ENCODE measurements around the gene TOGARAM1.
A peak's percentile ranks its signal among the peaks of the same experiment; 100 is the strongest.
"Not testable (repeated sequence)": the region's sequence is repeated elsewhere in the genome, so short reads cannot be mapped to it uniquely, and the experiment has no call there.

TOGARAM1 gene

GRCh38 chr14:45073231-45073879, 111.4 kb downstream of the TOGARAM1 start:
- no peak for DNase-seq
- in situ Hi-C loops (cut with HindIII; ENCODE audit: low pct_ligation_motif_present, low pct_unique_long_range_greater_than_20kb, low sequenced_read_pairs), result no loop called here

GRCh38 chr14:45078323-45078722, 116.3 kb downstream of the TOGARAM1 start:
- in situ Hi-C loops (cut with HindIII; ENCODE audit: low pct_ligation_motif_present, low pct_unique_long_range_greater_than_20kb, low sequenced_read_pairs), result no loop called here
- no peak for DNase-seq

GRCh38 chr14:45080416-45080968, 118.5 kb downstream of the TOGARAM1 start:
- in situ Hi-C loops (cut with HindIII; ENCODE audit: low pct_ligation_motif_present, low pct_unique_long_range_greater_than_20kb, low sequenced_read_pairs); DNase-seq: not testable (repeated sequence)

- DNase-seq; in situ Hi-C loops (cut with HindIII; ENCODE audit: low pct_ligation_motif_present, low pct_unique_long_range_greater_than_20kb, low sequenced_read_pairs): not testable (repeated sequence)
Observed at GRCh38 chr14:45081096-45081495, 119.1 kb downstream of the TOGARAM1 start.

GRCh38 chr14:45082420-45082819, 120.4 kb downstream of the TOGARAM1 start:
- no peak for DNase-seq
- in situ Hi-C loops (cut with HindIII; ENCODE audit: low pct_ligation_motif_present, low pct_unique_long_range_greater_than_20kb, low sequenced_read_pairs), result no loop called here

GRCh38 chr14:45083617-45083975, 121.6 kb downstream of the TOGARAM1 start:
- in situ Hi-C loops (cut with HindIII; ENCODE audit: low pct_ligation_motif_present, low pct_unique_long_range_greater_than_20kb, low sequenced_read_pairs), result no loop called here
- DNase-seq, result no peak

GRCh38 chr14:45083976-45084722, 122.2 kb downstream of the TOGARAM1 start, which contains the start of gene PRPF39:
Gene PRPF39 (plus strand): TSS chr14:45084116. CDS start chr14:45095240, 11,124 bp downstream.
- in situ Hi-C loops (cut with HindIII; ENCODE audit: low pct_ligation_motif_present, low pct_unique_long_range_greater_than_20kb, low sequenced_read_pairs), result no loop called here

GRCh38 chr14:45084946-45085346, 123.0 kb downstream of the TOGARAM1 start:
- peak; percentile 2 for DNase-seq
- in situ Hi-C loops (cut with HindIII; ENCODE audit: low pct_ligation_motif_present, low pct_unique_long_range_greater_than_20kb, low sequenced_read_pairs), result no loop called here

More at GRCh38 chr14:45083976-45084722, 122.2 kb downstream of the TOGARAM1 start, which contains the start of gene PRPF39:
- peak; percentile 91 for DNase-seq

- in situ Hi-C loops (cut with HindIII; ENCODE audit: low pct_ligation_motif_present, low pct_unique_long_range_greater_than_20kb, low sequenced_read_pairs), result no loop called here
- DNase-seq, result no peak
Observed at GRCh38 chr14:45089813-45090212, 127.8 kb downstream of the TOGARAM1 start.

GRCh38 chr14:45091710-45092109, 129.7 kb downstream of the TOGARAM1 start:
- DNase-seq, result no peak
- in situ Hi-C loops (cut with HindIII; ENCODE audit: low pct_ligation_motif_present, low pct_unique_long_range_greater_than_20kb, low sequenced_read_pairs), result no loop called here

- DNase-seq, result no peak
- in situ Hi-C loops (cut with HindIII; ENCODE audit: low pct_ligation_motif_present, low pct_unique_long_range_greater_than_20kb, low sequenced_read_pairs), result no loop called here
Observed at GRCh38 chr14:45094275-45094674, 132.3 kb downstream of the TOGARAM1 start.

GRCh38 chr14:45095143-45095542, 133.2 kb downstream of the TOGARAM1 start:
- in situ Hi-C loops (cut with HindIII; ENCODE audit: low pct_ligation_motif_present, low pct_unique_long_range_greater_than_20kb, low sequenced_read_pairs), result no loop called here
- DNase-seq, result no peak

GRCh38 chr14:45096218-45096617, 134.2 kb downstream of the TOGARAM1 start:
- in situ Hi-C loops (cut with HindIII; ENCODE audit: low pct_ligation_motif_present, low pct_unique_long_range_greater_than_20kb, low sequenced_read_pairs), result no loop called here
- no peak for DNase-seq

GRCh38 chr14:45103806-45104205, 141.8 kb downstream of the TOGARAM1 start:
- in situ Hi-C loops (cut with HindIII; ENCODE audit: low pct_ligation_motif_present, low pct_unique_long_range_greater_than_20kb, low sequenced_read_pairs), result no loop called here
- no peak for DNase-seq

GRCh38 chr14:45104561-45104960, 142.6 kb downstream of the TOGARAM1 start:
- in situ Hi-C loops (cut with HindIII; ENCODE audit: low pct_ligation_motif_present, low pct_unique_long_range_greater_than_20kb, low sequenced_read_pairs), result no loop called here
- no peak for DNase-seq

- in situ Hi-C loops (cut with HindIII; ENCODE audit: low pct_ligation_motif_present, low pct_unique_long_range_greater_than_20kb, low sequenced_read_pairs), result no loop called here
- no peak for DNase-seq
Observed at GRCh38 chr14:45112896-45113781, 151.1 kb downstream of the TOGARAM1 start.

GRCh38 chr14:45114327-45114726, 152.3 kb downstream of the TOGARAM1 start:
- in situ Hi-C loops (cut with HindIII; ENCODE audit: low pct_ligation_motif_present, low pct_unique_long_range_greater_than_20kb, low sequenced_read_pairs), result no loop called here
- DNase-seq, result no peak

- in situ Hi-C loops (cut with HindIII; ENCODE audit: low pct_ligation_motif_present, low pct_unique_long_range_greater_than_20kb, low sequenced_read_pairs), result no loop called here
Observed at GRCh38 chr14:45118594-45118993, 156.6 kb downstream of the TOGARAM1 start.

GRCh38 chr14:45120096-45120495, 158.1 kb downstream of the TOGARAM1 start:
- in situ Hi-C loops (cut with HindIII; ENCODE audit: low pct_ligation_motif_present, low pct_unique_long_range_greater_than_20kb, low sequenced_read_pairs), result no loop called here
- DNase-seq, result no peak

More at GRCh38 chr14:45118594-45118993, 156.6 kb downstream of the TOGARAM1 start:
- DNase-seq, result no peak
